OCI-LY1 (cell line): ENCODE results near the gene CCL17.

ENCODE experiments used
- H2AFZ ChIP-seq: fragments of 200-600 bp; sonication (generic), shearing (Covaris generic); 2 replicates; pipeline ENCODE4 v1.6.0; 2014; ENCODE audit warnings: antibody characterized with exemption, mild to moderate bottlenecking, low read length
- H3F3A ChIP-seq: fragments of 200-600 bp; sonication (generic), shearing (Covaris generic); 2 replicates; pipeline ENCODE4 v1.6.0; 2014; ENCODE audit warnings: mild to moderate bottlenecking, antibody characterized with exemption, low read length, moderate library complexity; ENCODE audit not compliant: insufficient read depth
- H3K27ac ChIP-seq: fragments of 200-600 bp; sonication (generic); 2 replicates; pipeline ENCODE4 v1.5.1; 2014; ENCODE audit warnings: low read length, mixed run types, mild to moderate bottlenecking, low read depth; ENCODE audit not compliant: poor library complexity, severe bottlenecking
- H3K27me3 ChIP-seq: fragments of 200-600 bp; sonication (generic); 2 replicates; pipeline ENCODE4 v1.6.0; 2014; ENCODE audit warnings: antibody characterized with exemption, mild to moderate bottlenecking, low read length, moderate library complexity; ENCODE audit not compliant: insufficient read depth
- H3K36me3 ChIP-seq: fragments of 200-600 bp; sonication (generic); 2 replicates; pipeline ENCODE4 v1.6.1; 2014; ENCODE audit warnings: mild to moderate bottlenecking, antibody characterized with exemption, low read length, moderate library complexity, mixed read lengths; ENCODE audit not compliant: insufficient read depth
- H3K4me1 ChIP-seq: fragments of 200-600 bp; sonication (generic); 2 replicates; pipeline ENCODE4 v1.5.1; 2014; ENCODE audit warnings: mild to moderate bottlenecking, low read length, moderate library complexity; ENCODE audit not compliant: insufficient read depth, severe bottlenecking
- H3K4me2 ChIP-seq: fragments of 200-600 bp; sonication (generic), shearing (Covaris generic); 2 replicates; pipeline ENCODE4 v1.6.1; 2014; ENCODE audit warnings: low read length
- H3K4me3 ChIP-seq: fragments of 200-600 bp; sonication (generic); 2 replicates; pipeline ENCODE4 v1.5.1; 2014; ENCODE audit warnings: low read length, low read depth, mild to moderate bottlenecking, mixed read lengths; ENCODE audit not compliant: poor library complexity, severe bottlenecking
- H3K79me2 ChIP-seq: fragments of 200-600 bp; shearing (Covaris generic); 2 replicates; pipeline ENCODE4 v1.6.1; 2016; ENCODE audit warnings: mixed run types, low read length, mixed read lengths; ENCODE audit not compliant: insufficient read depth
- H3K9ac ChIP-seq: fragments of 200-600 bp; sonication (generic), shearing (Covaris generic); 2 replicates; pipeline ENCODE4 v1.6.1; 2014; ENCODE audit warnings: mild to moderate bottlenecking, low read length, mixed read lengths
- H3K9me2 ChIP-seq: fragments of 200-600 bp; sonication (generic), shearing (Covaris generic); 2 replicates; pipeline ENCODE4 v1.6.1; 2014; ENCODE audit warnings: low read depth, mild to moderate bottlenecking, low read length, mixed read lengths
- H3K9me3 ChIP-seq: fragments of 200-600 bp; shearing (Covaris generic); 2 replicates; pipeline ENCODE4 v1.6.1; 2014; ENCODE audit warnings: low read length, mixed read lengths
- H4K20me1 ChIP-seq: fragments of 200-600 bp; sonication (generic), shearing (Covaris generic); 2 replicates; pipeline ENCODE4 v1.6.0; 2016; ENCODE audit warnings: mild to moderate bottlenecking, low read length; ENCODE audit not compliant: insufficient read depth
- EZH2 ChIP-seq: fragments of 200-600 bp; sonication (generic), shearing (Covaris generic); IDR thresholded peaks from 2 replicates; pipeline ENCODE4 v1.8.0; 2017; ENCODE audit warnings: borderline replicate concordance, mixed run types, mild to moderate bottlenecking, antibody characterized with exemption, low read length, moderate library complexity, mixed read lengths
- TF ChIP-seq, protein P1 (sequence below): fragments of 200-600 bp; sonication (generic), shearing (Covaris generic); IDR thresholded peaks from 2 replicates; pipeline ENCODE4 v1.5.1; 2017; ENCODE audit warnings: mild to moderate bottlenecking, antibody characterized with exemption, low read length, moderate library complexity, mixed read lengths

Gene CCL17

DNA sequence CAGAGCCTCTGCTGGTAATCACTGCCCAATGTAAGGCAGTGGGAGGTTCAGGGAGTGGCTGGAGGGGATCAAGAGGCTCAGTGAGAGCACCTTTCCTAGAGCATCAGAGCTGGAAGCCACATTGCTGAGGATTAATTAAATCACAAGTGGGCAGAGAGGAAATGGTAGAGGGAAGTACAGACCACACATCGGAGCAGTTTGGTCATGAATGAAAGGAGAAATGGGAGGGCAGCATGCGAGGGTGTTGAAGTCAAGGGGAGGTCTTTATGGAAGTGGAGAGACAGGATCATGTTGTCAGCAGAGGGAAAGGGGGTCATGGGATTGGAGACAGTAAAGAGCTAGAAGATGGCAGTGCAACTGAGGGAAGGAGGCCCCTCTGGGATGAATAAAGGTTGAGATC, 2.3 kb downstream of the CCL17 start:
- H3K9me3 ChIP-seq, result no peaks in the 10 kb centered on the region
- no peak overlapping the region for H3K4me2 ChIP-seq
- H3F3A ChIP-seq, result no peaks in the 10 kb centered on the region
- H3K9me2 ChIP-seq, result no peaks in the 10 kb centered on the region
- TF ChIP-seq EZH2, result no peak
- TF ChIP-seq, protein P1, sequence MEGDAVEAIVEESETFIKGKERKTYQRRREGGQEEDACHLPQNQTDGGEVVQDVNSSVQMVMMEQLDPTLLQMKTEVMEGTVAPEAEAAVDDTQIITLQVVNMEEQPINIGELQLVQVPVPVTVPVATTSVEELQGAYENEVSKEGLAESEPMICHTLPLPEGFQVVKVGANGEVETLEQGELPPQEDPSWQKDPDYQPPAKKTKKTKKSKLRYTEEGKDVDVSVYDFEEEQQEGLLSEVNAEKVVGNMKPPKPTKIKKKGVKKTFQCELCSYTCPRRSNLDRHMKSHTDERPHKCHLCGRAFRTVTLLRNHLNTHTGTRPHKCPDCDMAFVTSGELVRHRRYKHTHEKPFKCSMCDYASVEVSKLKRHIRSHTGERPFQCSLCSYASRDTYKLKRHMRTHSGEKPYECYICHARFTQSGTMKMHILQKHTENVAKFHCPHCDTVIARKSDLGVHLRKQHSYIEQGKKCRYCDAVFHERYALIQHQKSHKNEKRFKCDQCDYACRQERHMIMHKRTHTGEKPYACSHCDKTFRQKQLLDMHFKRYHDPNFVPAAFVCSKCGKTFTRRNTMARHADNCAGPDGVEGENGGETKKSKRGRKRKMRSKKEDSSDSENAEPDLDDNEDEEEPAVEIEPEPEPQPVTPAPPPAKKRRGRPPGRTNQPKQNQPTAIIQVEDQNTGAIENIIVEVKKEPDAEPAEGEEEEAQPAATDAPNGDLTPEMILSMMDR, result no peak
- H3K36me3 ChIP-seq, result no peaks in the 10 kb centered on the region
- H3K79me2 ChIP-seq, result no peaks in the 10 kb centered on the region
- no peaks in the 10 kb centered on the region for H4K20me1 ChIP-seq
- H3K9ac ChIP-seq, result no peak overlapping the region
- H3K4me3 ChIP-seq, result no peak overlapping the region
- no peak overlapping the region for H2AFZ ChIP-seq
- H3K27me3 ChIP-seq, result peaks cover 8% of the 10 kb centered on the region; the same call in 1 of the 2 replicates
- H3K27ac ChIP-seq, result no peak overlapping the region
- no peaks in the 10 kb centered on the region for H3K4me1 ChIP-seq

DNA sequence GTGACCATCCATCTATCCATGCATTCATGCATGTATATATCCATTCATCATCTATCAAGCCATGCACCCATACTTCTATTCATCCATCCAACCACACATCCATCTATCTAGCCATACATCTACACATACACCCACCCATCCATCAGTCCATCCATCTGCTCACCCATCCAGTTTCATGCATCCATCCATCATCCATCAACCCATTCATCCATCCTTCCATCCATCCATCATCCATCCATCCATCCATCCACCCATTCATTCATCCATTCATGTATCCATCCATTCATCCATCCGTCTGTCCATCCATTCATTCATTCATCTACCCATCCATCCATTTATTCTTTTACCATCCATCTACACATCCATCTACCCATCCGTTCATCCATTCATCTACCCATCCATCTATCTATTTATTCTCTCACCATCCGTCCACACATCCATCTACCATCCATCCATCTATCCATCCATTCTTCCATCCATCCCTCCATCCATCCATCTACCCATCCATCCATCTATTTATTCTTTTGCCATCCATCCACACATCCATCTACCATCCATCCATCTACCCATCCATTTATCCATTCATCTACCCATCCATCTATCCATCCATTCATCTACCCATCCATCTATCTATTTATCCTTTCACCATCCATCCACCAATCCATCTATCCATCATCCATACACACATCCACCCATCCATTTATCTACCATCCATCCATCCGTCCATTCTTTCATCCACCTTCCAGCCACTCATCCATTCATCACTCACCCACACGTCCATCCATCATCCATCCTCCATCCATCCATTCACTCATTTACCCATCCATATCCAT, 3.2 kb downstream of the CCL17 start:
- H4K20me1 ChIP-seq, result no peaks in the 10 kb centered on the region
- H3K9ac ChIP-seq, result no peak overlapping the region
- H3K4me1 ChIP-seq, result no peaks in the 10 kb centered on the region
- no peaks in the 10 kb centered on the region for H3K9me3 ChIP-seq
- H3K27me3 ChIP-seq, result peaks cover 10% of the 10 kb centered on the region; the same call in 1 of the 2 replicates
- no peak overlapping the region for H2AFZ ChIP-seq
- H3K9me2 ChIP-seq, result no peaks in the 10 kb centered on the region
- no peak overlapping the region for H3K4me3 ChIP-seq
- no peaks in the 10 kb centered on the region for H3K36me3 ChIP-seq
- H3K27ac ChIP-seq, result no peak overlapping the region
- no peak overlapping the region for H3K4me2 ChIP-seq
- no peaks in the 10 kb centered on the region for H3K79me2 ChIP-seq
- TF ChIP-seq EZH2, result no peak
- no peaks in the 10 kb centered on the region for H3F3A ChIP-seq

DNA sequence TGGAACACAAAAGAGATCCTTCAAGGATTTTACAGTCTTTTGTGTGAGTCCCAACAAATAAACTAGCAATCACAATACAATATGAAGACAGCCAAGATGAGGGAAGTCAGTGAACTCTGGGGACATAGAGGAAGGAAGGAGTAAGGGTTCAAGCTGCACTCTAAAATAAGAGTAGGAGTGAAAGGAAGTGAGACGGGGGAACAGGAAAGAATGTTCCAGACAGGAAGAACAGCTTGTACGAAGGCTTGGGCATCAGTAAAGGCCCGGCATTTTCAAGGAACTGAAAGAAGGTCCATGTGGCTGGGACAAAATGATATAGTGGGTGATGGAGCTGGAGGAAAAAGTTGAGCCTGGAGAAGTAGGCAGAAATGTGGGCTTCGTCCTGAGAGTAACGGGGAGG, 4.5 kb downstream of the CCL17 start:
- H2AFZ ChIP-seq, result no peak overlapping the region
- H3K9me3 ChIP-seq, result no peaks in the 10 kb centered on the region
- no peaks in the 10 kb centered on the region for H3K79me2 ChIP-seq
- no peaks in the 10 kb centered on the region for H3K4me1 ChIP-seq
- H3K27me3 ChIP-seq, result peaks cover 10% of the 10 kb centered on the region; the same call in 1 of the 2 replicates
- no peaks in the 10 kb centered on the region for H4K20me1 ChIP-seq
- no peaks in the 10 kb centered on the region for H3K9me2 ChIP-seq
- no peaks in the 10 kb centered on the region for H3F3A ChIP-seq
- H3K36me3 ChIP-seq, result no peaks in the 10 kb centered on the region
- no peak overlapping the region for H3K4me2 ChIP-seq
- no peak overlapping the region for H3K4me3 ChIP-seq
- no peak overlapping the region for H3K9ac ChIP-seq
- no peak overlapping the region for H3K27ac ChIP-seq
- TF ChIP-seq, protein P1, result no peak
- TF ChIP-seq EZH2, result no peak
